ENCODE data around the gene TRERF1. TPM values are rescaled to one million over a fixed set of nuclear protein-coding genes. Genes with fewer than 3 reads are reported as not detected.

The TRERF1 gene
- polyA plus RNA-seq, 3 donors, result 0.58 to 10.0 (median 2.0) TPM

GRCh38 chr6:42201382-42201781 lies 250.3 kb downstream of the TRERF1 start:
- H3K4me3 ChIP-seq (replicated peaks in 1 of 3; ENCODE audit: low read depth in 2 of 3, low read length in 3 of 3), result no peak overlapping the region
- no peak overlapping the region for H3K4me2 ChIP-seq (replicated peaks; ENCODE audit: extremely low read depth, low read length, poor library complexity, severe bottlenecking)
- H3K36me3 ChIP-seq (replicated peaks in 1 of 2; ENCODE audit: control insufficient read depth in 1 of 2, insufficient read depth in 2 of 2, low read length in 2 of 2), result peaks cover 15 to 34% of the 10 kb centered on the region in 2 donors
- no peak overlapping the region for H2AFZ ChIP-seq (ENCODE audit: insufficient read depth, low read depth, low read length, poor library complexity, severe bottlenecking)
- no peak overlapping the region for H3K27ac ChIP-seq (ENCODE audit: low read depth in 1 of 2, low read length in 2 of 2)
- Mint-ChIP-seq H3K27me3 (ENCODE audit: low read depth in 3 of 3) (no peaks in the 10 kb centered on the region), H3K4me3 (no peak overlapping the region), H3K4me1 (no peaks in the 10 kb centered on the region), H3K36me3 (peaks cover 17 to 33% of the 10 kb centered on the region in 2 donors), H3K9me3 (peaks cover 2 to 7% (median 6%) of the 10 kb centered on the region in 7 donors), H3K27ac (no peak overlapping the region)
- DNase-seq, result no peak
- H4K20me1 ChIP-seq (ENCODE audit: insufficient read depth, low read length), result no peaks in the 10 kb centered on the region
- no peaks in the 10 kb centered on the region for H3K4me1 ChIP-seq (ENCODE audit: control insufficient read depth in 1 of 2, insufficient read depth in 2 of 2, low read length in 2 of 2)
- no peaks in the 10 kb centered on the region for H3K79me2 ChIP-seq (ENCODE audit: insufficient read depth, low read length)
- H3K9ac ChIP-seq (ENCODE audit: insufficient read depth, low read length, poor library complexity, severe bottlenecking), result no peak overlapping the region
- intact Hi-C loops (cut with micrococcal nuclease), result no loop called here
- TF ChIP-seq, protein P1, sequence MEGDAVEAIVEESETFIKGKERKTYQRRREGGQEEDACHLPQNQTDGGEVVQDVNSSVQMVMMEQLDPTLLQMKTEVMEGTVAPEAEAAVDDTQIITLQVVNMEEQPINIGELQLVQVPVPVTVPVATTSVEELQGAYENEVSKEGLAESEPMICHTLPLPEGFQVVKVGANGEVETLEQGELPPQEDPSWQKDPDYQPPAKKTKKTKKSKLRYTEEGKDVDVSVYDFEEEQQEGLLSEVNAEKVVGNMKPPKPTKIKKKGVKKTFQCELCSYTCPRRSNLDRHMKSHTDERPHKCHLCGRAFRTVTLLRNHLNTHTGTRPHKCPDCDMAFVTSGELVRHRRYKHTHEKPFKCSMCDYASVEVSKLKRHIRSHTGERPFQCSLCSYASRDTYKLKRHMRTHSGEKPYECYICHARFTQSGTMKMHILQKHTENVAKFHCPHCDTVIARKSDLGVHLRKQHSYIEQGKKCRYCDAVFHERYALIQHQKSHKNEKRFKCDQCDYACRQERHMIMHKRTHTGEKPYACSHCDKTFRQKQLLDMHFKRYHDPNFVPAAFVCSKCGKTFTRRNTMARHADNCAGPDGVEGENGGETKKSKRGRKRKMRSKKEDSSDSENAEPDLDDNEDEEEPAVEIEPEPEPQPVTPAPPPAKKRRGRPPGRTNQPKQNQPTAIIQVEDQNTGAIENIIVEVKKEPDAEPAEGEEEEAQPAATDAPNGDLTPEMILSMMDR (IDR thresholded peaks at IDR 0.05), result no peak
- peaks cover 0 to 2% of the 10 kb centered on the region in 2 donors for H3K9me3 ChIP-seq (replicated peaks in 1 of 2; ENCODE audit: control insufficient read depth in 1 of 2, insufficient read depth in 1 of 2, low read length in 2 of 2)
- no peaks in the 10 kb centered on the region for H3K27me3 ChIP-seq (ENCODE audit: control insufficient read depth in 2 of 2, insufficient read depth in 2 of 2, low read length in 2 of 2)
- no CpG with 5 or more reads among the region's 3 CpGs for WGBS (ENCODE audit: insufficient coverage)

GRCh38 chr6:42200035-42200434 lies 251.7 kb downstream of the TRERF1 start:
- no peak overlapping the region for H3K4me2 ChIP-seq (replicated peaks; ENCODE audit: extremely low read depth, low read length, poor library complexity, severe bottlenecking)
- Mint-ChIP-seq H3K4me3 (no peak overlapping the region), H3K27ac (no peak overlapping the region), H3K4me1 (no peaks in the 10 kb centered on the region), H3K27me3 (ENCODE audit: low read depth in 3 of 3) (peaks cover 0 to 1% (median 0%) of the 10 kb centered on the region in 3 donors), H3K36me3 (peaks cover 11 to 20% of the 10 kb centered on the region in 2 donors), H3K9me3 (peaks cover 2 to 7% (median 6%) of the 10 kb centered on the region in 7 donors)
- no peaks in the 10 kb centered on the region for H3K27me3 ChIP-seq (ENCODE audit: control insufficient read depth in 2 of 2, insufficient read depth in 2 of 2, low read length in 2 of 2)
- H2AFZ ChIP-seq (ENCODE audit: insufficient read depth, low read depth, low read length, poor library complexity, severe bottlenecking), result no peak overlapping the region
- H3K9ac ChIP-seq (ENCODE audit: insufficient read depth, low read length, poor library complexity, severe bottlenecking), result no peak overlapping the region
- H3K79me2 ChIP-seq (ENCODE audit: insufficient read depth, low read length), result no peaks in the 10 kb centered on the region
- TF ChIP-seq, protein P1 (IDR thresholded peaks at IDR 0.05), result no peak
- no peak overlapping the region for H3K27ac ChIP-seq (ENCODE audit: low read depth in 1 of 2, low read length in 2 of 2)
- peaks cover 14 to 21% of the 10 kb centered on the region in 2 donors for H3K36me3 ChIP-seq (replicated peaks in 1 of 2; ENCODE audit: control insufficient read depth in 1 of 2, insufficient read depth in 2 of 2, low read length in 2 of 2)
- intact Hi-C loops (cut with micrococcal nuclease), result no loop called here
- H3K4me1 ChIP-seq (ENCODE audit: control insufficient read depth in 1 of 2, insufficient read depth in 2 of 2, low read length in 2 of 2), result no peaks in the 10 kb centered on the region
- no peak overlapping the region for H3K4me3 ChIP-seq (replicated peaks in 1 of 3; ENCODE audit: low read depth in 2 of 3, low read length in 3 of 3)
- no peaks in the 10 kb centered on the region for H4K20me1 ChIP-seq (ENCODE audit: insufficient read depth, low read length)
- WGBS (ENCODE audit: insufficient coverage), result 83% methylated on average over 1 of the region's 1 CpG
- no peak for DNase-seq
- peaks cover 0 to 2% of the 10 kb centered on the region in 2 donors for H3K9me3 ChIP-seq (replicated peaks in 1 of 2; ENCODE audit: control insufficient read depth in 1 of 2, insufficient read depth in 1 of 2, low read length in 2 of 2)
